Heart right ventricle (tissue), 16 donors: ENCODE measurements around the gene YES1. TPM values are rescaled to one million over a fixed set of nuclear protein-coding genes. Genes with fewer than 3 reads are reported as not detected.

Experiments
- ATAC-seq, 8 donors: fragments of 200-7000 bp; cut with Tn5 transposase; one replicate each; pipeline ENCODE4 v1.9.1; 2020; ENCODE audit warnings: mild to moderate bottlenecking in 8 of 8, moderate library complexity in 8 of 8, moderate number of reproducible peaks in 1 of 8
- DNase-seq, 2 donors: peaks; one replicate each; pipeline ENCODE4 v3.0.0-alpha.2; 2020
- H3K27ac ChIP-seq, 10 donors: fragments of 200-600 bp; sonication (generic) in 2 of 10; one replicate each; pipeline versions ENCODE4 v1.5.0 to v1.8.0; 2020 to 2022; ENCODE audit warnings: mild to moderate bottlenecking in 3 of 10
- H3K27me3 ChIP-seq, 7 donors: fragments of 200-600 bp; one replicate each; pipeline ENCODE4 v1.8.0; 2021 to 2022; ENCODE audit warnings: mild to moderate bottlenecking in 2 of 7
- H3K36me3 ChIP-seq, 9 donors: fragments of 200-600 bp; sonication (generic) in 1 of 9; one replicate each; pipeline versions ENCODE4 v1.5.0 to v1.8.0; 2020 to 2022; ENCODE audit warnings: mild to moderate bottlenecking in 2 of 9
- H3K4me1 ChIP-seq, 9 donors: fragments of 200-600 bp; sonication (generic) in 1 of 9; one replicate each; pipeline versions ENCODE4 v1.5.0 to v1.8.0; 2020 to 2022; ENCODE audit warnings: mild to moderate bottlenecking in 4 of 9
- H3K4me3 ChIP-seq, 10 donors: fragments of 200-600 bp; sonication (generic) in 2 of 10; one replicate each; pipeline versions ENCODE4 v1.5.0 to v1.8.0; 2020 to 2022; ENCODE audit warnings: mild to moderate bottlenecking in 7 of 10, moderate library complexity in 2 of 10
- H3K9me3 ChIP-seq, 11 donors: fragments of 200-600 bp in 10 of 11; sonication (generic) in 2 of 11; one replicate each; pipeline versions ENCODE4 v1.5.0 to v1.8.0; 2013 to 2022; ENCODE audit warnings: mild to moderate bottlenecking in 2 of 11, control low read depth in 1 of 11, moderate library complexity in 1 of 11
- WGBS, 2 donors: extraction: QIAGEN DNeasy Blood & Tissue Kit; methylation state at CpG; one replicate each; pipeline ENCODE4 v1.1.7; 2013; ENCODE audit warnings: inconsistent platforms in 1 of 2; 5-methylcytosine and 5-hydroxymethylcytosine counted together
- intact Hi-C, 10 donors: fragments of 100-400 bp; cut with DNase I; formaldehyde crosslinking; loops; one replicate each; pipeline versions ENCODE4 v1.11.1 to v1.14.2; 2022
- polyA plus RNA-seq, 2 donors: library from polyadenylated mRNA; stranded (reverse); fragments of 200-250 nt; gene quantifications; one replicate each; pipeline ENCODE4 v1.2.3, GENCODE V29; 2013
- total RNA-seq, 10 donors: library from RNA; stranded (reverse); fragmentation: NEBNext Ultra II Directional in 3 of 10; extraction: Animal tissue kit (Norgen Biotek cat#: 25700) in 3 of 10; gene quantifications; one replicate each; pipeline versions ENCODE4 v1.2.1 to v1.2.4, GENCODE V29; 2021 to 2023
- TF ChIP-seq, protein P1 (sequence below), 9 donors: fragments of 200-600 bp; sonication (generic) in 2 of 9; IDR thresholded peaks; one replicate each; pipeline versions ENCODE4 v1.5.0 to v1.8.0; 2021 to 2022; ENCODE audit warnings: antibody characterized with exemption in 9 of 9, mild to moderate bottlenecking in 5 of 9, moderate library complexity in 1 of 9
- donor health status: Arrhythmogenic right ventricular cardiomyopathy.
- donor health status: ischemic (EF 13 %, LVEDD 7.1; RV severe dilation, severe dysfunction).
- donor health status: healthy with polysubstance abuse.
- donor health status: DM: no; HTN: yes; CAD: no.
- donor health status: DM: no; HTN: no; CAD: no.
- donor health status: ischemic (EF 25% LVEDD 6.9; RV normal size, moderate dysfunction).
- donor health status: ischemic (EF 25% LVEDD 5.7; RV mildly dilated, moderate dysfunction).
- donor health status: healthy.
- donor health status: DM: yes; HTN: yes; CAD: no.
- donor health status: Ischemic cardiomyopathy.
- donor health status: ischemic (EF 35%, LVEDD 5.7; RV mildly dilated, moderate dysfunction).
- donor health status: nonischemic (EF 11% LVEDD 7.7; RV severe dilation, severe dysfunction).
- donor health status: DM: yes; HTN: yes; CAD: no.
- donor health status: PGD.
- donor health status: ischemic (EF 29% LVEDD 5.4; RV normal size, mild dysfunction).
- donor health status: nonischemic (EF 23%, LVEDD 6.1; RV moderate dilation, normal function).

YES1 gene
- total and polyA plus RNA-seq, 12 donors = 10.3 to 31.5 (median 21.7) TPM

DNA sequence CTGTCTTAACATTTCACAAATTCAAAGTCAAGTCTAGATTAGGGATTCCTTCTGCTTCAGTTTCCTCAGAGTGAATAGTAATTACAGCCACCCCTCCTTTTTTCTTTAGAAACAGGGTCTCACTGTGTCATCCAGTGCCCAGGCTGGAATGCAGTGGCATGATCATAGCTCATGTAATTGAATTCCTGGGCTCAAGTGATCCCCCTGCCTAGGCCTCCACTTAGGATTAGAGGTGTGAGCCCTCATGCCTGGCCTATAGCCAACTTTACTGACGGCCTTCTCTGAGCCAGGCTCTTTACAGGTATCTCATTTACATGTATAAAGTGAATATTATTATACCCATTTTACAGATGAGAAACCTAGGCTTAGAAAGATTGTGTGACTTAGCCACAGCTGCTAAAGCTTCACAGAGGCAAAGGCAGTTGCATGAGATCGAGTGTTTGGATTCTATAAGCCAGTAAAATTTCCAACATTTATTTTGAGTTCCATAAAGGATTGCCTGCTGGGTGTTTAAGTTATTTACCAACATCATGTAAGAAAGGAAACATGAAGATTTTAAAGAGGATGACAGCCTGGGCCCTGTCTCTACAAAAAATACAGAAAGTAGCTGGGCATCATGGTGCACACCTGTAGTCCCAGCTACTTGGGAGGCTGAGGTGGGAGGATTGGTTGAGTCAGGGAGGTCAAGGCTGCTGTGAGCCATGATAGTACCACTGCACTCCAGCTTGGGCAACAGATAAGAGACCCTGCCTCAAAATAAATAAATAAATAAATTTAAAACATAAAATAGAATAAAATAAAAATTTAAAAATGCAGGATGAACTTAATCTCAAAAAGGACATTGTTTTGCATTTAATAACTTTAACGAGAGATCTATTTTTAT is 101.4 kb downstream of the YES1 start:
- TF ChIP-seq, protein P1, sequence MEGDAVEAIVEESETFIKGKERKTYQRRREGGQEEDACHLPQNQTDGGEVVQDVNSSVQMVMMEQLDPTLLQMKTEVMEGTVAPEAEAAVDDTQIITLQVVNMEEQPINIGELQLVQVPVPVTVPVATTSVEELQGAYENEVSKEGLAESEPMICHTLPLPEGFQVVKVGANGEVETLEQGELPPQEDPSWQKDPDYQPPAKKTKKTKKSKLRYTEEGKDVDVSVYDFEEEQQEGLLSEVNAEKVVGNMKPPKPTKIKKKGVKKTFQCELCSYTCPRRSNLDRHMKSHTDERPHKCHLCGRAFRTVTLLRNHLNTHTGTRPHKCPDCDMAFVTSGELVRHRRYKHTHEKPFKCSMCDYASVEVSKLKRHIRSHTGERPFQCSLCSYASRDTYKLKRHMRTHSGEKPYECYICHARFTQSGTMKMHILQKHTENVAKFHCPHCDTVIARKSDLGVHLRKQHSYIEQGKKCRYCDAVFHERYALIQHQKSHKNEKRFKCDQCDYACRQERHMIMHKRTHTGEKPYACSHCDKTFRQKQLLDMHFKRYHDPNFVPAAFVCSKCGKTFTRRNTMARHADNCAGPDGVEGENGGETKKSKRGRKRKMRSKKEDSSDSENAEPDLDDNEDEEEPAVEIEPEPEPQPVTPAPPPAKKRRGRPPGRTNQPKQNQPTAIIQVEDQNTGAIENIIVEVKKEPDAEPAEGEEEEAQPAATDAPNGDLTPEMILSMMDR (IDR thresholded peaks at IDR 0.05) = no peak
- H3K36me3 ChIP-seq = peaks cover 0 to 16% (median 0%) of the 10 kb centered on the region in 9 donors
- DNase-seq (no peak), ATAC-seq (no peak)
- 68 to 79% methylated on average over 3 of the region's 3 CpGs for WGBS, 2 donors
- intact Hi-C loops = no loop called here
- H3K9me3 ChIP-seq = peaks cover 0 to 24% (median 5%) of the 10 kb centered on the region in 11 donors
- peak overlapping the region in 8 of 10 donors; percentile 65 to 77 (median 70) for H3K4me3 ChIP-seq
- H3K27ac ChIP-seq = peak overlapping the region in 5 of 10 donors; percentile 71 to 81 (median 78)
- peaks cover 0 to 23% (median 13%) of the 10 kb centered on the region in 9 donors for H3K4me1 ChIP-seq
- H3K27me3 ChIP-seq = no peaks in the 10 kb centered on the region

DNA sequence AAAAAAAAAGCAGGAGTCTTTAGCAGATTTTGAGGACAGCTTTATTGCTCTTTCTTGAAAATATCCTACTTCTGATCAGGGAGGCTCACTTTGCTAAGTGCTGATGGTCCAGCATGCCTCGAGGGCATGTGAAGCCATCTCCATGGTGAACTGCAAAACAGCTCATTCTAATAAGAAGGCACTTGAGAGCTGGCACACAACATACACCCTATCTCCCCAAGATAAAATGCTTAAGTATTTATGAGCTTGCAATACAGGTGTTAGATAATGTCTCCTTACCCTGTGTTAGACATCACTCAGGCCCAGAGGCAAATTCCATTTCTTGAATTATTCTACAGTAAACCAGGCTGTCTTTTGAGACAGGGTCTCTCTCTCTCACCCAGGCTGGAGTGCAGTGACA is 102.3 kb downstream of the YES1 start:
- intact Hi-C loops = loop anchor here in 1 of 10 donors (10.0 kb wide), 1 partner anchor 85 kb away; no protein-coding TSS in a partner anchor
- no peak overlapping the region for H3K27ac ChIP-seq
- no peak for ATAC-seq

DNA sequence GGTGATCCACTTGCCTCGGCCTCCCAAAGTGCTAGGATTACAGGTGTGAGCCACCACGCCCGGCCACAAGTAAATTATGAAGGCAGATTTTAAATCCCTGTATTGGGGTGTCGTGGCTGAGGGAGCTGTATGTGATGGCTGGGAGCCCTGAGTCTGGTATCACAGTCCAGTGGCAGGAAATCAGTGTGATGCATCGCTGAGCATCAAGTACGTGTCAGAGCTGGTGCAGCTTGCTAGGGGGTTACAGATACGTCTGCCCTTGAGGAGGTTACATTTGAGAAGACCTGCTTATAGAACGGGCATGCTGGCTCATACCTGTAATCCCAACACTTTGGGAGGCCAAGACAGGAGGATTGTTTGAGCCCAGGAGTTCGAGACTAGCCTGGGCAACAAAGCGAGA is 103.9 kb downstream of the YES1 start:
- WGBS, 2 donors = 96% methylated on average over 10 of the region's 10 CpGs
- Histone ChIP-seq H3K9me3 (peaks cover 0 to 5% (median 0%) of the 10 kb centered on the region in 11 donors), H3K36me3 (peaks cover 0 to 41% (median 0%) of the 10 kb centered on the region in 9 donors), H3K4me1 (peaks cover 0 to 23% (median 13%) of the 10 kb centered on the region in 9 donors), H3K4me3 (no peak overlapping the region), H3K27ac (no peak overlapping the region), H3K27me3 (no peaks in the 10 kb centered on the region)
- ATAC-seq = no peak
- intact Hi-C loops = loop anchor here in 1 of 10 donors (10.0 kb wide), 1 partner anchor 83 kb away; no protein-coding TSS in a partner anchor
- TF ChIP-seq, protein P1 (IDR thresholded peaks at IDR 0.05) = no peak
- no peak for DNase-seq

More for the DNA sequence above, 102.3 kb downstream of the YES1 start:
- Histone ChIP-seq H3K27me3 (no peaks in the 10 kb centered on the region), H3K9me3 (peaks cover 0 to 21% (median 5%) of the 10 kb centered on the region in 11 donors), H3K36me3 (peaks cover 0 to 25% (median 0%) of the 10 kb centered on the region in 9 donors), H3K4me1 (peaks cover 0 to 23% (median 13%) of the 10 kb centered on the region in 9 donors), H3K4me3 (no peak overlapping the region)
- TF ChIP-seq, protein P1 (IDR thresholded peaks at IDR 0.05) = no peak
- WGBS, 2 donors = 50 to 53% methylated on average over 1 of the region's 1 CpG
- no peak for DNase-seq

DNA sequence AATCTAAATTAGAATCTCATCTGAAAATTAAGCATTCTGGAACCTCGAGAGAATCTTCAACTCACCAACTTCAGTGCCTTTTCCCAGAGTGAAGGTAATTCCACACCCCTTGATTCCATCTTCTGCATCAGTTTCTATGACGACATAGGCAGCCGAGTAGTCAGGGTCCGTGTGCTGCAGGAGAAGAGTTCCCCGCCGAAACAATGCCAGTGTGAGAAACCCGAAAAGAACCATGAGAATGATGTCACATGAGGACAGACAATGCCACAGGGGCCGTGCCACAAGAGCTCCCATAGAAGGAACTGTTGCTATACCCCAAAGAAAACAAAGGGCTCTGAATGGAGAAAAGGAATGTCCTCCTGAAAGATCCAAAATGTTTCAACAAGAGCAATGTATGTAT is 105.6 kb downstream of the YES1 start:
- Histone ChIP-seq H3K4me3 (no peak overlapping the region), H3K4me1 (peaks cover 0 to 20% (median 11%) of the 10 kb centered on the region in 9 donors), H3K27ac (no peak overlapping the region), H3K27me3 (no peaks in the 10 kb centered on the region), H3K36me3 (peaks cover 0 to 41% (median 0%) of the 10 kb centered on the region in 9 donors), H3K9me3 (no peaks in the 10 kb centered on the region)
- intact Hi-C loops = loop anchor here in 1 of 10 donors (10.0 kb wide), 1 partner anchor 82 kb away; no protein-coding TSS in a partner anchor
- DNase-seq (no peak), ATAC-seq (no peak)
- TF ChIP-seq, protein P1 (IDR thresholded peaks at IDR 0.05) = no peak
- WGBS, 2 donors = 91 to 95% methylated on average over 8 of the region's 8 CpGs
